HEK293 (cell line): ENCODE results near the gene PRKCA.

Experiments used
- CTCF ChIA-PET: fragments of 350-600 bp; formaldehyde crosslinking; extraction: SDS; loops from one replicate; lab custom pipeline; 2021; ENCODE audit warnings: antibody characterized with exemption; lab: Yijun Ruan, JAX
- POLR2A ChIA-PET: fragments of 300-600 bp; formaldehyde crosslinking; extraction: SDS; loops from one replicate; lab custom pipeline; 2020; ENCODE audit warnings: antibody characterized with exemption, inconsistent platforms; lab: Yijun Ruan, JAX
- H3K27ac ChIP-seq: fragments of 200-500 bp; sonication (Bioruptor generic); 2 replicates; pipeline ENCODE4 v1.5.1; 2014; ENCODE audit warnings: low read depth, low read length, control low read depth, inconsistent platforms; ENCODE audit errors: extremely low read depth
- H3K36me3 ChIP-seq, 2 experiments: fragments of 200-500 bp in 1 of 2; sonication (Bioruptor generic) in 1 of 2; 1 replicate in 1 of 2; 2 replicates in 1 of 2; pipeline ENCODE4 v1.5.1; 2014 to 2017; ENCODE audit warnings: inconsistent platforms in 2 of 2, low read length in 2 of 2; ENCODE audit not compliant: control insufficient read depth in 2 of 2, insufficient read depth in 1 of 2
- H3K4me1 ChIP-seq: fragments of 200-500 bp; sonication (Bioruptor generic); 2 replicates; pipeline ENCODE4 v1.5.1; 2014; ENCODE audit warnings: mild to moderate bottlenecking, low read length, inconsistent platforms; ENCODE audit not compliant: control insufficient read depth, insufficient read depth
- H3K4me3 ChIP-seq: 2 replicates; pipeline ENCODE4 v1.5.1; 2011; ENCODE audit warnings: low read depth, mild to moderate bottlenecking, control low read depth, low read length, moderate library complexity
- H3K9me3 ChIP-seq: fragments of 200-500 bp; sonication (Bioruptor generic); 2 replicates; pipeline ENCODE4 v1.5.1; 2014; ENCODE audit warnings: low read depth, low read length, inconsistent platforms; ENCODE audit not compliant: control insufficient read depth, insufficient read depth
- HOXA7 ChIP-seq: sonication (generic); formaldehyde crosslinking; IDR thresholded peaks from 2 replicates; pipeline ENCODE4 v1.8.1; 2022; ENCODE audit warnings: missing genetic modification reagents, borderline replicate concordance
- OSR2 ChIP-seq: fragments of 450-650 bp; formaldehyde crosslinking; IDR thresholded peaks from 2 replicates; pipeline ENCODE4 v1.5.1; 2016; ENCODE audit warnings: missing biosample characterization, missing genetic modification characterization
- PRDM1 ChIP-seq: fragments of 450-650 bp; formaldehyde crosslinking; IDR thresholded peaks from 2 replicates; pipeline ENCODE4; 2016; ENCODE audit warnings: missing biosample characterization, missing genetic modification characterization
- SETDB1 ChIP-seq: IDR thresholded peaks from one replicate; pipeline ENCODE4 v1.6.1; 2017; ENCODE audit warnings: mild to moderate bottlenecking, low read length, moderate library complexity, mixed read lengths; ENCODE audit not compliant: insufficient read length
- SP3 ChIP-seq: fragments of 450-650 bp; formaldehyde crosslinking; IDR thresholded peaks from 2 replicates; pipeline ENCODE4 v1.5.1; 2016; ENCODE audit warnings: missing biosample characterization, missing genetic modification characterization
- ZIC2 ChIP-seq: fragments of 450-650 bp; formaldehyde crosslinking; IDR thresholded peaks from 2 replicates; pipeline ENCODE4 v1.5.1; 2016; ENCODE audit warnings: missing biosample characterization, missing genetic modification characterization
- ZNF114 ChIP-seq: fragments of 450-650 bp; formaldehyde crosslinking; IDR thresholded peaks from 2 replicates; pipeline ENCODE4 v1.5.0; 2017; ENCODE audit warnings: missing biosample characterization, missing genetic modification characterization
- ZNF121 ChIP-seq: fragments of 450-650 bp; formaldehyde crosslinking; IDR thresholded peaks from 2 replicates; pipeline ENCODE4 v1.5.1; 2016; ENCODE audit warnings: missing biosample characterization, missing genetic modification characterization
- ZNF423 ChIP-seq: fragments of 450-650 bp; formaldehyde crosslinking; IDR thresholded peaks from 2 replicates; pipeline ENCODE4 v1.5.1; 2016; ENCODE audit warnings: missing biosample characterization, missing genetic modification characterization
- ZNF596 ChIP-seq: fragments of 450-650 bp; IDR thresholded peaks from 2 replicates; pipeline ENCODE4 v1.5.0; 2018; ENCODE audit warnings: missing biosample characterization, mild to moderate bottlenecking, missing genetic modification characterization, moderate library complexity
- ZNF600 ChIP-seq: fragments of 450-650 bp; formaldehyde crosslinking; IDR thresholded peaks from 2 replicates; pipeline ENCODE4 v1.5.1; 2016; ENCODE audit warnings: missing biosample characterization, missing genetic modification characterization
- TF ChIP-seq, protein P1 (sequence below): fragments of 450-650 bp; formaldehyde crosslinking; conservative IDR thresholded peaks from 2 replicates; pipeline ENCODE4 v1.5.1; 2016; ENCODE audit warnings: low read depth, missing biosample characterization, missing genetic modification characterization
- TF ChIP-seq, protein P2 (sequence below): fragments of 450-650 bp; formaldehyde crosslinking; IDR thresholded peaks from 2 replicates; pipeline ENCODE4 v1.5.1; 2016; ENCODE audit warnings: missing biosample characterization, missing genetic modification characterization
- TF ChIP-seq, protein P3 (sequence below): fragments of 450-650 bp; formaldehyde crosslinking; IDR thresholded peaks from 2 replicates; pipeline ENCODE4 v1.5.0; 2017; ENCODE audit warnings: missing biosample characterization, missing genetic modification characterization, borderline replicate concordance

PRKCA gene

DNA sequence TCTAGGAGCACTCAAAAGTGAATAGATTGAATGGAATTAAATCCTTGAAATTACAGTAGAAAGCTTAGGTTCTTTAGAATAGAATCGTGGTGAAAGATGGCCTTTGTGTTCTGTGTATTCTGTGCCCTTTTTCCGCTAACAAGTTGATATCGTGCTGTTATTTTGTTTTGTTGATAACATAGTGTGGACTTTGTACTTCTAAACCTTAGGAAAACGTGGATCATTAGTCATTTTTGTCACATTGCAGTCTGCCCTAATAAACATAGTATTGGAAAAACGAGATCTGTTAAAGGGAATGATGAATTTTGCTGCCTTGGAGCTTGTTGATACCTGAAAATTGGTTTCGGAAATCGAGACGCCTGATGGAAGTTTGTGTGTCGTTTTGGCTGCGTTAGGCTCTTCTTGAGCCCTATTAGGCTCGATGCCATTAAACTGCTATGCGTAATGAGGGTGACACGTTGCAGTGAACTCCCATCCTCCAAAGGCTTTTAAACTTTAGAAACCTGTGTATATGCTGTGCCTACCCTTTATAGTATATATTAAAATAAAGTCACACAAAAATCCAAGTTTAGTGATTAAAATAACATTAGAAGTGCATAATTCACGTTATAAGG, 145.7 kb downstream of the PRKCA start:
- H3K4me3 ChIP-seq: no peak overlapping the region
- TF ChIP-seq SETDB1 (no peak), SP3 (tag by site-specific recombination) (no peak)
- TF ChIP-seq, protein P1, sequence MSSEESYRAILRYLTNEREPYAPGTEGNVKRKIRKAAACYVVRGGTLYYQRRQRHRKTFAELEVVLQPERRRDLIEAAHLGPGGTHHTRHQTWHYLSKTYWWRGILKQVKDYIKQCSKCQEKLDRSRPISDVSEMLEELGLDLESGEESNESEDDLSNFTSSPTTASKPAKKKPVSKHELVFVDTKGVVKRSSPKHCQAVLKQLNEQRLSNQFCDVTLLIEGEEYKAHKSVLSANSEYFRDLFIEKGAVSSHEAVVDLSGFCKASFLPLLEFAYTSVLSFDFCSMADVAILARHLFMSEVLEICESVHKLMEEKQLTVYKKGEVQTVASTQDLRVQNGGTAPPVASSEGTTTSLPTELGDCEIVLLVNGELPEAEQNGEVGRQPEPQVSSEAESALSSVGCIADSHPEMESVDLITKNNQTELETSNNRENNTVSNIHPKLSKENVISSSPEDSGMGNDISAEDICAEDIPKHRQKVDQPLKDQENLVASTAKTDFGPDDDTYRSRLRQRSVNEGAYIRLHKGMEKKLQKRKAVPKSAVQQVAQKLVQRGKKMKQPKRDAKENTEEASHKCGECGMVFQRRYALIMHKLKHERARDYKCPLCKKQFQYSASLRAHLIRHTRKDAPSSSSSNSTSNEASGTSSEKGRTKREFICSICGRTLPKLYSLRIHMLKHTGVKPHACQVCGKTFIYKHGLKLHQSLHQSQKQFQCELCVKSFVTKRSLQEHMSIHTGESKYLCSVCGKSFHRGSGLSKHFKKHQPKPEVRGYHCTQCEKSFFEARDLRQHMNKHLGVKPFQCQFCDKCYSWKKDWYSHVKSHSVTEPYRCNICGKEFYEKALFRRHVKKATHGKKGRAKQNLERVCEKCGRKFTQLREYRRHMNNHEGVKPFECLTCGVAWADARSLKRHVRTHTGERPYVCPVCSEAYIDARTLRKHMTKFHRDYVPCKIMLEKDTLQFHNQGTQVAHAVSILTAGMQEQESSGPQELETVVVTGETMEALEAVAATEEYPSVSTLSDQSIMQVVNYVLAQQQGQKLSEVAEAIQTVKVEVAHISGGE: no peak
- TF ChIP-seq, protein P2, sequence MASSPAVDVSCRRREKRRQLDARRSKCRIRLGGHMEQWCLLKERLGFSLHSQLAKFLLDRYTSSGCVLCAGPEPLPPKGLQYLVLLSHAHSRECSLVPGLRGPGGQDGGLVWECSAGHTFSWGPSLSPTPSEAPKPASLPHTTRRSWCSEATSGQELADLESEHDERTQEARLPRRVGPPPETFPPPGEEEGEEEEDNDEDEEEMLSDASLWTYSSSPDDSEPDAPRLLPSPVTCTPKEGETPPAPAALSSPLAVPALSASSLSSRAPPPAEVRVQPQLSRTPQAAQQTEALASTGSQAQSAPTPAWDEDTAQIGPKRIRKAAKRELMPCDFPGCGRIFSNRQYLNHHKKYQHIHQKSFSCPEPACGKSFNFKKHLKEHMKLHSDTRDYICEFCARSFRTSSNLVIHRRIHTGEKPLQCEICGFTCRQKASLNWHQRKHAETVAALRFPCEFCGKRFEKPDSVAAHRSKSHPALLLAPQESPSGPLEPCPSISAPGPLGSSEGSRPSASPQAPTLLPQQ (tag by site-specific recombination): no peak
- TF ChIP-seq, all 188 proteins: peak for 0
- peaks cover 2% of the 10 kb centered on the region; the same call in 1 of the 2 replicates for H3K4me1 ChIP-seq
- CTCF ChIA-PET: interaction anchor here (0.6 kb wide), 2 partner anchors 46 to 162 kb away, joined by 3 to 4 read pairs; no protein-coding TSS in a partner anchor
- POLR2A ChIA-PET: no interaction called here
- H3K36me3 ChIP-seq: no peaks in the 10 kb centered on the region
- H3K9me3 ChIP-seq: no peaks in the 10 kb centered on the region
- no peak overlapping the region for H3K27ac ChIP-seq

DNA sequence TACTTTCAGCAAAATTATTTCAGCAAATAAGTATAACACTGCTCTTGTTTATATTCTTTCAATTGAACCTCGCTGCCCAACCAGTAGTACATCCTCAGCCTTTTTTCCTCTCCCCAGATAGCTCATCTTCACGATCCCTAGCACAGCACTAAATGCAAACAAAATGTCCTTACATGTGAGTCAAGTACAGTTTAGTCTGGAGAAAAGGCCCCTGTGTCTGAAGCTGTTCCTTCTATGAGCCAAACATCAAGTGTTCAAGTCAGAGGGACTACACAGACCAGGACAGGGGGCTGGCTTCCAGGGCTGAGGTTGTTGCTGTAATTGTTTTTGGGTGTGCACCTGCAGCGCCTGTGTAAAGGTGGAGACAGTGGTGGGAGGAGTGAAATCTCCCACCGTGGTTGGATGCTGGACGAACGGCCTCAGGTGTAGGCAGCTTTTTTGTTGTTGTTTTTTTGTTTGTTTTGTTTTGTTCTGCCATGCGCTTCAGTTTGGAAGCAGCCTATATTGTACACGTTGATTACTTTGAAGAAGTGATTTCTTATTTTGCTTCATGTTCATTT, 147.1 kb downstream of the PRKCA start:
- H3K9me3 ChIP-seq: no peaks in the 10 kb centered on the region
- ChIA-PET CTCF (interaction anchor here (0.6 to 0.7 kb wide), 2 partner anchors 36 to 130 kb away, joined by 3 to 4 read pairs; no protein-coding TSS in a partner anchor), POLR2A (no interaction called here)
- peaks cover 2% of the 10 kb centered on the region; the same call in 1 of the 2 replicates for H3K4me1 ChIP-seq
- H3K27ac ChIP-seq: no peak overlapping the region
- no peaks in the 10 kb centered on the region for H3K36me3 ChIP-seq
- no peak overlapping the region for H3K4me3 ChIP-seq
- TF ChIP-seq ZNF114 (tag by site-specific recombination) (no peak), ZNF600 (tag by site-specific recombination) (peak; percentile 50)
- TF ChIP-seq, protein P3, sequence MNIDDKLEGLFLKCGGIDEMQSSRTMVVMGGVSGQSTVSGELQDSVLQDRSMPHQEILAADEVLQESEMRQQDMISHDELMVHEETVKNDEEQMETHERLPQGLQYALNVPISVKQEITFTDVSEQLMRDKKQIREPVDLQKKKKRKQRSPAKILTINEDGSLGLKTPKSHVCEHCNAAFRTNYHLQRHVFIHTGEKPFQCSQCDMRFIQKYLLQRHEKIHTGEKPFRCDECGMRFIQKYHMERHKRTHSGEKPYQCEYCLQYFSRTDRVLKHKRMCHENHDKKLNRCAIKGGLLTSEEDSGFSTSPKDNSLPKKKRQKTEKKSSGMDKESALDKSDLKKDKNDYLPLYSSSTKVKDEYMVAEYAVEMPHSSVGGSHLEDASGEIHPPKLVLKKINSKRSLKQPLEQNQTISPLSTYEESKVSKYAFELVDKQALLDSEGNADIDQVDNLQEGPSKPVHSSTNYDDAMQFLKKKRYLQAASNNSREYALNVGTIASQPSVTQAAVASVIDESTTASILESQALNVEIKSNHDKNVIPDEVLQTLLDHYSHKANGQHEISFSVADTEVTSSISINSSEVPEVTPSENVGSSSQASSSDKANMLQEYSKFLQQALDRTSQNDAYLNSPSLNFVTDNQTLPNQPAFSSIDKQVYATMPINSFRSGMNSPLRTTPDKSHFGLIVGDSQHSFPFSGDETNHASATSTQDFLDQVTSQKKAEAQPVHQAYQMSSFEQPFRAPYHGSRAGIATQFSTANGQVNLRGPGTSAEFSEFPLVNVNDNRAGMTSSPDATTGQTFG (tag by site-specific recombination): no peak

DNA sequence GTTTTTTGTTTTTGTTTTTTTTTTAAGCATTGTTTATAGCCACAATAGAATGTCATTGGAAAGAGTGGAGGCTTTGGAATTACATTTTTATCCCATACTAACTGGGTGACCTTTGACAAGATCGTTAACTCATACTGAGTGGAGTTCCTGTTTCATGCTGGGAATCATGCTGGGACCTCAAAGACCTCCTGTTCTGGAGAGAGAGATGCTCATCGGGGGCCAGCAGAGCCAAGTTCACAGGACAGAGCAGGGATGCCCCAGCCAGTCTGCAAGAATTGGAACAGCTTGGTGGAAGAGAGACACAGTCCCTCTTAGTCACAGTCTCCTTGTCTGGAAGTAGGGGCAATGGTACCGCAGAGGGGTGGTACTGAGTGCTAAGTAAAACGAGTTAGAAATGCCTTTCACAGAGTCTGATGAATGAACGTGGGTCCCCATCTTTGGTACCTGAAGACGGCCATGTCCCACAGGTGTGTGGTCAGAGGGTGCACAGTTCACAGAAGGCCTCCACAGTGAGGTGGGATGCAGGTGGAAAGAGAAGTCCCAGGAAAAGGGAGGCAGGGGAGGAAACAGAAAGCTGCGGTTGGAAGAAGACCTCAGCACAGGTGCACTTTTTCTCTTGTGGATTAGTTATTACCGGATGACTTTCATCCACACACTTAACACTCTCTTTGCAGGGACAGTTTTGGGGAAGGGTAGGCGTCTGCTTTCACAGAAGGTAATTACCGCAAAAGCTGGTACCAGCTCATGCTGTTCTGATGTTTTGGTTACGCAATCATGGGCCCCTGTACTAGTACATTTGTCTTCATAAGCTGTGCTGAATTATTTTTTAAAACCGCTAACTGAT, 147.8 kb downstream of the PRKCA start:
- ChIA-PET CTCF (interaction anchor here (0.6 kb wide), 1 partner anchor 208 kb away, joined by 3 read pairs; no protein-coding TSS in a partner anchor), POLR2A (no interaction called here)

More for the DNA sequence above, 147.8 kb downstream of the PRKCA start:
- TF ChIP-seq PRDM1 (tag by site-specific recombination): peak; percentile 63
- no peak for TF ChIP-seq HOXA7
- TF ChIP-seq ZNF423 (tag by site-specific recombination): 0 out of 2 replicates have a peak, but pooled peaks have one; percentile 28
- TF ChIP-seq ZIC2: peak; percentile 96
- TF ChIP-seq OSR2: 0 out of 2 replicates have a peak, but pooled peaks have one; percentile 10
- TF ChIP-seq ZNF596 (tag by site-specific recombination): 0 out of 2 replicates have a peak, but pooled peaks have one; percentile 18
- TF ChIP-seq ZNF121 (tag by site-specific recombination): no peak
- TF ChIP-seq, all 188 proteins: peak for 5
- Histone ChIP-seq H3K36me3 (no peaks in the 10 kb centered on the region), H3K4me1 (peaks cover 2% of the 10 kb centered on the region; the same call in 1 of the 2 replicates), H3K27ac (no peak overlapping the region), H3K9me3 (no peaks in the 10 kb centered on the region), H3K4me3 (no peak overlapping the region)
